H1 (cell line): ENCODE measurements around the gene PRKD1. TPM values are rescaled to one million over a fixed set of nuclear protein-coding genes. Genes with fewer than 3 reads are reported as not detected.

ENCODE experiments used
- CHD7 ChIP-seq: fragments of 300-600 bp; sonication (generic); IDR thresholded peaks from 2 replicates; pipeline ENCODE4 v1.7.1; 2012; ENCODE audit warnings: low read length, moderate library complexity, mild to moderate bottlenecking, inconsistent platforms; ENCODE audit not compliant: insufficient replicate concordance
- CREB1 ChIP-seq: IDR thresholded peaks from 2 replicates; pipeline ENCODE4 v1.6.1; 2012; ENCODE audit warnings: inconsistent platforms
- RBBP5 ChIP-seq: IDR thresholded peaks from 2 replicates; pipeline ENCODE4 v1.7.1; 2012; ENCODE audit warnings: low read depth, mild to moderate bottlenecking, inconsistent platforms, low read length, moderate library complexity, borderline replicate concordance
- RFX5 ChIP-seq: IDR thresholded peaks from 2 replicates; pipeline ENCODE4 v1.6.1; 2011; ENCODE audit warnings: low read depth, low read length, improper control_type of control experiment, borderline replicate concordance
- SAP30 ChIP-seq: fragments of 300-600 bp; sonication (generic); IDR thresholded peaks from 2 replicates; pipeline ENCODE4 v1.7.1; 2012; ENCODE audit warnings: low read length, moderate library complexity, mild to moderate bottlenecking, inconsistent platforms; ENCODE audit not compliant: insufficient read depth, insufficient replicate concordance
- SIN3A ChIP-seq, 2 experiments: IDR thresholded peaks in 1 of 2; conservative IDR thresholded peaks in 1 of 2; 2 replicates each; pipeline ENCODE4 v1.6.1; 2011 to 2012; ENCODE audit warnings: low read length in 2 of 2, improper control_type of control experiment in 1 of 2, low read depth in 1 of 2, mild to moderate bottlenecking in 1 of 2
- polyA plus RNA-seq, 7 experiments: library from polyadenylated mRNA; depleted of rRNA in 3 of 7; stranded (reverse) in 5 of 7; unstranded in 2 of 7; fragments of >200 nt in 5 of 7; fragments of 200-250 nt in 2 of 7; gene quantifications; 1 replicate in 5 of 7; 2 replicates in 1 of 7; 4 replicates in 1 of 7; pipeline versions ENCODE4 v1.2.1 to v1.2.3, GENCODE V29; 2011 to 2013; ENCODE audit warnings: missing spikeins in 2 of 7, mixed read lengths in 2 of 7
- total RNA-seq: library from RNA; stranded (reverse); fragmentation: NEBNext Ultra II Directional; extraction: Animal tissue kit (Norgen Biotek cat#: 25700); gene quantifications from 2 replicates; pipeline ENCODE4 v1.2.1, GENCODE V29; 2021
- TF ChIP-seq, protein P1 (sequence below): IDR thresholded peaks from 2 replicates; pipeline ENCODE4 v1.6.1; 2012; ENCODE audit warnings: inconsistent platforms
- TF ChIP-seq, protein P2 (sequence below), 3 experiments: IDR thresholded peaks; 1 replicate in 2 of 3; 2 replicates in 1 of 3; pipeline versions ENCODE4 v1.5.1 to v1.6.1; 2011; ENCODE audit warnings: low read length in 3 of 3, mild to moderate bottlenecking in 3 of 3, inconsistent platforms in 2 of 3, low read depth in 1 of 3, moderate library complexity in 1 of 3; ENCODE audit not compliant: insufficient read depth in 1 of 3; ENCODE audit errors: control extremely low read depth in 1 of 3

The PRKD1 gene
- total and polyA plus RNA-seq, 2 of the 8 experiments (the other 6 are each of a cell fraction or from before 2014, with no cell fraction given): 3.6 to 6.8 TPM

GRCh38 chr14:29527286-29527685 is 400.4 kb downstream of the PRKD1 start (continued):
- no peak for TF ChIP-seq CHD7
- TF ChIP-seq, protein P1, sequence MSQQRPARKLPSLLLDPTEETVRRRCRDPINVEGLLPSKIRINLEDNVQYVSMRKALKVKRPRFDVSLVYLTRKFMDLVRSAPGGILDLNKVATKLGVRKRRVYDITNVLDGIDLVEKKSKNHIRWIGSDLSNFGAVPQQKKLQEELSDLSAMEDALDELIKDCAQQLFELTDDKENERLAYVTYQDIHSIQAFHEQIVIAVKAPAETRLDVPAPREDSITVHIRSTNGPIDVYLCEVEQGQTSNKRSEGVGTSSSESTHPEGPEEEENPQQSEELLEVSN: no peak
- no peak for TF ChIP-seq RFX5
- TF ChIP-seq, protein P2, sequence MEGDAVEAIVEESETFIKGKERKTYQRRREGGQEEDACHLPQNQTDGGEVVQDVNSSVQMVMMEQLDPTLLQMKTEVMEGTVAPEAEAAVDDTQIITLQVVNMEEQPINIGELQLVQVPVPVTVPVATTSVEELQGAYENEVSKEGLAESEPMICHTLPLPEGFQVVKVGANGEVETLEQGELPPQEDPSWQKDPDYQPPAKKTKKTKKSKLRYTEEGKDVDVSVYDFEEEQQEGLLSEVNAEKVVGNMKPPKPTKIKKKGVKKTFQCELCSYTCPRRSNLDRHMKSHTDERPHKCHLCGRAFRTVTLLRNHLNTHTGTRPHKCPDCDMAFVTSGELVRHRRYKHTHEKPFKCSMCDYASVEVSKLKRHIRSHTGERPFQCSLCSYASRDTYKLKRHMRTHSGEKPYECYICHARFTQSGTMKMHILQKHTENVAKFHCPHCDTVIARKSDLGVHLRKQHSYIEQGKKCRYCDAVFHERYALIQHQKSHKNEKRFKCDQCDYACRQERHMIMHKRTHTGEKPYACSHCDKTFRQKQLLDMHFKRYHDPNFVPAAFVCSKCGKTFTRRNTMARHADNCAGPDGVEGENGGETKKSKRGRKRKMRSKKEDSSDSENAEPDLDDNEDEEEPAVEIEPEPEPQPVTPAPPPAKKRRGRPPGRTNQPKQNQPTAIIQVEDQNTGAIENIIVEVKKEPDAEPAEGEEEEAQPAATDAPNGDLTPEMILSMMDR (IDR thresholded peaks at IDR 0.05; ENCODE audit: control extremely low read depth in 1 of 3, insufficient read depth in 1 of 3, low read depth in 1 of 3, low read length in 3 of 3): no peak
- TF ChIP-seq SIN3A (conservative IDR thresholded peaks at IDR 0.05 in 1 of 2, IDR thresholded peaks at IDR 0.05 in 1 of 2; ENCODE audit: low read depth in 1 of 2, low read length in 2 of 2): no peak
- TF ChIP-seq CREB1: no peak
- TF ChIP-seq SAP30: no peak
- no peak for TF ChIP-seq RBBP5
